Hematopoietic multipotent progenitor cell treated with erythropoietin and hydrocortisone succinate and interleukin-3 and kit ligand, for 15 days (in vitro differentiated cells): ENCODE results near the gene DCXR.

ENCODE experiments used
- DNase-seq: peaks from one replicate; pipeline ENCODE4 v3.0.0-alpha.2; 2015; ENCODE audit warnings: low spot score

The DCXR gene

DNA sequence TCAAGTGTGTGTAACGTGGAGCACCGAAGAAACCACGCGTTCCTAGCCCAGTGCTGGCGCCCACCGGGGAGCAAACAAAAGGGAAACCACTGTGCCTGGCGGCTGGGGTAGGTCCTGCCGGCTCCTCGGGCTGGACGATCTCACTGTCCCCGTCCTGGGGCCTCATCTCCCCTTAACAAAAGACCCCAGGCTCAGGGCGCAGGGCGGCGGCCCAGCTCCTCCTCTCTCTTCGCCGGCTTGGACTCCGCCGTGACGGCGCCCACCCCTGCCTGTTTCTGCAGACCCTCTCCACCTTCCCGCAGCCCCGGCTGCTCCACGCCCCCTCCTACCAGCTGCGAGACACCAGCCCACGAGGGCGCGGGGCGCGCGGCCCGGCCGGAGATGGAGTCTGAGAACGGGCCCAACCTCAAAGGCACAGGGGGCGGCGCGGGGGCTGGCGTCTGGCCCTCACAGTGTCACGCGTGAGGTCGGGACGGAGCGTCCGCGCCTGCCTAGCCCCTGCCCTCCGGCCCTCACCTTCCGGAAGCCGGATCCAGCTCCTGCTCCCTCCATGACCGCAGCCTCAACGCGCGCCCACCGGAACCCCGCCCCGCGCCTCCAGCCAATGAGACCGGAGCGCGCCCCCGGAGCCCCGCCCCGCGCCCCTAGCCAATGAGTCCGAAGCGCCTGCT is 15.1 kb downstream of the DCXR start, which contains the start of gene CENPX:
Gene CENPX (minus strand): TSS at position 569 of the 671 bp plus-strand sequence. CDS start 17 bp downstream, at position 552.
- no peak for DNase-seq

DNA sequence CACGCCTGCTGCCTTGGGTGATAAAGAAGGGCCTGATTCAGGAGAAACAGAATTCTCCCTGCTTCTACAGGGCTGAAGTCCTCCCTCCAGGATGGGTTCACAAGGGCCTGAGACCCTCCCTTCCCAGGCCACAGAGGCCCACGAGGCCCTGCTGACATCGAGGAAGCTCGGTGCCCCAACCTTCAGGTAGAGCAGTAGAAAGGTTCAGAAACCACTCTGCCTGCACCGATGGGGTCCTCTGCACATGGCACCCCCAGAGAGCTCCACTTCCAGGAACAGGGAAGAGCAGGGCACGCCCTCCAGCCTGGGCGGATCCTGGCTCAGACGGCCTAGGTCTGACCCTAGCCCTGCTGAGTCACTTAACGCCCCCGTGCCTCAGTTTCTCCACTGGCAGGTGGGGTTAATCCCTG is 15.6 kb downstream of the DCXR start:
- no peak for DNase-seq

DNA sequence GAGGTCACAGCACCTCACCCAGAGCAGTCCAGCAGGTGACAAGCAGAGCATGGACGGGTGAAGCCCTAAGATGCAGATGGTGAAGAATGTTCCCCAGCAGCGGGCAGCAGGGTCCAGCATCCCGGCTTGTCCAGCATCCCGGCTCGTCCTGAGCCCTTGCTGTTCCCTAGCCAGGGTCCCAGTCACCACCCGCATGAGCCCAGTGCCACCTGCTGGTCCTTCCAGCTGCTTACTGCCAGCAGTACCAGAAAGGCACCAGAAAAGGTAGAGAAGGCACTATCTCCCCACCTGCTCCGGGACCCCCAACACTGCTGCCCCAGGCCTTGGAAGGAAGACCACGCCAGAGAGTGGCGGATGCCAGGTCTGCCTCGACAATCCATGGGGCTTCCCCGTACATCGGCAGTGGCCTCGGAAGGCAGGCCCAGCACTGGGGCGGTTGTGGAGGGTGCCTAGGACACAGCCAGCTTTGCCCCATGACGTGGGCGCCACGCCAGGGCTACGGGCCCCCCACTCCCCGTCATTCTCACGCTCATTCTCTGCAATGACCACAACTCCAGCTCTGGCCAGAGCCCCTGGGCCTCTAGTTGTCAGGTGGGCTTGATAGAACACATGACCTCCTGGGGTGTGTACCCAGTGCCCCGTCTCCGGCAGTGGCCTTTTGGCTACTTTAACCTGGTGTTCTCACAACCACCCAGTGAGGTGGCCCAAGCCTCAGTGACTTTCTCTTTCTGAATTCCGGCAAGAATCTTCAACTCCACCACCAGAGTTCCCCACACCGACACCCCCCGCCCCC is 16.2 kb downstream of the DCXR start:
- DNase-seq: peak; percentile 59

DNA sequence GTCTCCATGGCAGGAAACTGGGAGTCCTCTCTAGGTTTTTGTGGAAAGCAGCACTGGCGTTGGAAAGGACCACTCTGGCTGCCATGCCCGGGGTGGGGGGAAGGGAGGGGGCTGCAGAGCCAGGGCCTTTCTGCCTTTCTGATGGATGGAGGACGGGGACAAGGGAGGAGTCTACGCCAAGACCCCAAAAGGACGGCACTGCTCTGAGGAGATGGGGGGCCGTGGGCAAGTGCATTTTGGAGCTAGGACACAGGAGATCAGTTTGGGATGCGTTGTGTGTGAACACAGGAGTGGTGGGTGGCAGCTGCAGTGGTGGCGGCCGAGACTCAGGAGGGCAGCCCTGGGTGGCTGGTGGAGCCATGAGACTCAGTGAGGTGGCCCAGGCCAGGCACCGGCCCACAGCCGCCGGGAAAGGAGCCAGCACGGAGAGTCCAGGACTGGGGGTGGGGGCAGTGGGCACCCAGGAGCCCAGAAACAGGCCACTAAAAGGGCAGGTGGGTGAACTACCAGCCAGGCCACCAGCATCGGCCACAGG is 16.9 kb downstream of the DCXR start:
- no peak for DNase-seq

DNA sequence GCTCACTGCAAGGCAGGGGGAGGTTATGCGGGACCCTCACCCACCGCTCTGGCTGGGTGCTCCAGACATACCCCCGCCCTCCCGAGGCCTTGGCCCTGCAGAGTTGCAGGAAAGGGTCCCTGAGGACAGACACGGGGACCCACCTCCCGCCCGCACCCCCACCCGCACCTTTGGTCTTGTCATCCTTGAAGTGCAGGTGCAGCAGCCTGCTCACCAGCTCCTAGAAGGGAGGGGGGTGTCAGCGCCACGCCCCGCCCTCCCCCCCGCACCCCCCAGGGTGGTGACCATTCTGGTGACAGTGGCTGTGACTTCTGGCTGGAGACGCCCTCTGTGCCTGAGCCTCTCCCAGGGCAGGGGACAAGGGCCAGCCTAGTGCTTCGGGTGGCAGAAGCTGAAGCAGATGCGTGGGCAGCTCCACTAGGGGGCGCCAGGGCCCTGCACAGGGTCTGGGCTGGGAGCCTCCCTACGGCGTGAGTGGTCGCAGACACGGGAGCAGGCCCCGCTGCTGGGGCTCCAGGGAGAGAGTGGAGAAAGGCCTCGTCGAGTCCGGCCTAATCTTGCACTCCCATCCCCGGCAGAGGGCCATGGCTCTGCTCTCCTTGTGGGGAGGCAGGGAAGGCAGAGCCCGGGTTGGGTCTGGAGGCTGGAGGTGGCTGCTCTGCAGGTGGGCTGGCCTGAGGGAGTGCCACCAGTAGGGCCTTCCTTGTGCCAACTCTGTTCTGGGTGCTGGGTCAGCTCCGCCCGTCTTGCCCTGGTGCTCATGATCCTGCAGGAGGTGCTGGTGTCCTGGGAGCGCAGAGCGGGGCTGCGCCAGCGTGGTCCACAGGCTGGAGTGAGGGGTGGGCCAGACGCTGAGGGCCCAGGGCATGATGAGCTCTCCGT is 17.6 kb downstream of the DCXR start:
- peak; percentile 63 for DNase-seq

DNA sequence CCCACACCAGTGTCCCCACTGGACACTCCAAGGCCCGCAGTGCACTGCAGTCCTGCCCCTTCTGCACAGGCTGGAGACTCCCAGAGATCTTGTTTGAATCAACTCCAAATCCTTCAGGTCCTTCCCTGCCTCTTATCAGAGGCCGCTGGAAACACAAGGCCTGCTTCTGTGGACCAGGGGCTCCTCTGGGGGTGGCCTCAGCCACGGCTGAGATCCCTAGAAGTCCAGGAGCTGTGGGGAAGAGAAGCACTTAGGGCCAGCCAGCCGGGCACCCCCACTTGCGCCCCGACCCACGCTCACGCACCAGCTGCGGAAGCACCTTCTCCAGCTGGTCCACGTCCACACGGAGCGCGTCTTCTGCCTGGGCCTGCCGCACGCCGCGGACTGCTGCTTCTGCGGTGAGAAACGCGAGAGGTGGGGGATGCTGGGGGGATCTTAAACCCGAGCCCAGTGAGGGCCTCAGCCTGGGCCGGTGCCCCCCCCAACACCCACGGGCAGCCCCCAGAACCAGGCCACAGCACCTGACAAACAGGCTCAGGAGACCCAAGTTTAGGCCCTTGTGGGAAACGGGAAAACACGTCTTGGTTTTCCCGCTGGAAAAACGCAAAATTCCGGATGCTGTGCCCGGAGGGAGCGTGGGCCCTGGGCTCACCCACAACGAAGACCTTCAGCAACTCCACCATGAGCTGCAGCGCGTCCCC is 18.4 kb downstream of the DCXR start:
- no peak for DNase-seq

DNA sequence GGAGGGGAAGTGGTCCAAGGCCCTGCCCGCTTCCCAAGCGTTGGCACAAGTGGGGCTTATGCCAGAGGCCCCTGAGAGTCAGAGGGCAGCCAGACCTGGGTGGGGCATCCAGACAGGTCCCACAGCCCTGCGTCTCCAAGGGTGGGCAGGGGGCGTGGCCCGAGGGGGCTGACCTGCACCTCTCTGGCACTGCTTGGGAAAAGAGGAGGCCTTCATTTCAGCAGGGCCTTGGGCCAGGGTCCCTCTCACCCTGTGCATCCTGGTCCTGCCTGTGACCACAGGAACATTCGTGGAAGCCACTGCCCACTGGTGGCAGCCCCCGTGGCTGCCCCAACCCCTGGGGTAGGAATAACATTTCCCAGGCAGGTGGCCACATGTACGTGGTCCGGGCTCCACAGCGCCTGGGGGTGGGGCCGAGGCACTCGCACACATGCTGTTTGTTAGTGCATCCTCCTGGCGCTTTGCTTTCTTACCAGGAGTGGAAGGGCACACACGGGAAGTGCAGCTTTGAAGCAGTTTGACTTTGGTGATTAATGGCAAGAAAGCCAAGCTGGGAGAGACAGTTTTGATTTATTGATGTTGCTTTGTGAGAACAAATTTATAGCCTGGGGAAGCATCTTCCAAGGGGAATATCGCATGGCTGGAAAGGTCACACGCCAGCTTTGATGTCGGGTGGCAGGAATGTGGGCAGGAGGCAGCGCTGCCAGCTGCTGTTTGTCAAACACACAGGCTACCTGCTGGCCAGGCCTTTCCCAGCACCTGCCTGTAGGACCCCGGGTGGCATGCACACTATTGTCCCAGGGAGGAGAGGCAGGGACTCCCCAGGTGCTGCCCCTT is 19.1 kb downstream of the DCXR start:
- DNase-seq: no peak

DNA sequence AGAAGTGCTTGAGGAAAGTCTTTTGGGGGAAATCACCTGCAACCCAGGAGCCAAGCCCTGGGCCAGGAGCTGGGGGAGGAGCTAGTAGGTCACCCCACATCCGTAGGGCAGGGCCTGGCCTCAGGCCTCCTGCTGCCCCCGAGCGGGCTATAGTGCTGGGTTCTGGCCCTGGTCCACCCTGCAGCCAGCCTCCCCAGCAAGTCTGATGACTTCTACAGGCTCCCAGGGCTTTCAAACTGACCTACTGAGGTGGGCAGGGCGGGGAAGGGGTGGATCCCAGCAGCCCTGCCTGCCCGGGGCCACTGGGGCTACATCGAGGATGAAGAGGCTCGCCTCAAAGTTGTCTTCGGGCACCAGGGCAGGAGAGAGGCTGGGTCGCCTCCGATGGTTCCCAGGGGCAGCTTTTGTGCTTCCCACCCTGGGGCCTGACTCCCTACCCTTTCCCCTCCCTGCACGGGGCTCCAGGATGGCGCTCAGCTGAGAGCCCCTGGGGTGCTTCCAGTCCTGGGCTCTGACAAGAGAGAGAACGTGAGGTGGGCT is 19.8 kb downstream of the DCXR start:
- DNase-seq: no peak

DNA sequence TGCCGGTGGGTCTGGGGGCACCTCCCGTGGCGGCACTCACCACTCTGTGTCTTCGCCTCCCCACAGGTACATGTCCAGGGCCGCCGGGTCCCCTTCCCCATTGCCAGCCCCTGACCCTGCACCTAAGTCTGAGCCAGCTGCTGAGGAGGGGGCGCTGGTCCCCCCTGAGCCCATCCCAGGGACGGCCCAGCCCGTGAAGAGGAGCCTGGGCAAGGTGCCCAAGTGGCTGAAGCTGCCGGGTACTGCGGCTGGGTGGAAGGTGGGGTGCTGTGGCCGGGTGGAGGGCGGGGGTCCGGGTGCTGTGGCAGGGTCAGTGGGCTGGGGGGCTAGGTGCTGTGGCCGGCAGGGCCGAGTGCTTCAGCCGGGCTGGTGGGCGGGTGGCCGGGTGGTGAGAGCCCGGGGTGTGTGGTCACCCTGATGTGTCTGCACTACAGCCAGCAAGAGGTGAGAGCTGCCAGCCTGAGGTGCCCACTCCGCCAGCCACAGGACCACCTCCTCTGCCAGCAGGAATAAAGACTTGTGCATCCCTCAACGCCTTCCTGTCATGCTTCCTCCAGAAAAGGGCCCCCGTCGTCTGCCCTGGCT is 20.5 kb downstream of the DCXR start:
- no peak for DNase-seq

DNA sequence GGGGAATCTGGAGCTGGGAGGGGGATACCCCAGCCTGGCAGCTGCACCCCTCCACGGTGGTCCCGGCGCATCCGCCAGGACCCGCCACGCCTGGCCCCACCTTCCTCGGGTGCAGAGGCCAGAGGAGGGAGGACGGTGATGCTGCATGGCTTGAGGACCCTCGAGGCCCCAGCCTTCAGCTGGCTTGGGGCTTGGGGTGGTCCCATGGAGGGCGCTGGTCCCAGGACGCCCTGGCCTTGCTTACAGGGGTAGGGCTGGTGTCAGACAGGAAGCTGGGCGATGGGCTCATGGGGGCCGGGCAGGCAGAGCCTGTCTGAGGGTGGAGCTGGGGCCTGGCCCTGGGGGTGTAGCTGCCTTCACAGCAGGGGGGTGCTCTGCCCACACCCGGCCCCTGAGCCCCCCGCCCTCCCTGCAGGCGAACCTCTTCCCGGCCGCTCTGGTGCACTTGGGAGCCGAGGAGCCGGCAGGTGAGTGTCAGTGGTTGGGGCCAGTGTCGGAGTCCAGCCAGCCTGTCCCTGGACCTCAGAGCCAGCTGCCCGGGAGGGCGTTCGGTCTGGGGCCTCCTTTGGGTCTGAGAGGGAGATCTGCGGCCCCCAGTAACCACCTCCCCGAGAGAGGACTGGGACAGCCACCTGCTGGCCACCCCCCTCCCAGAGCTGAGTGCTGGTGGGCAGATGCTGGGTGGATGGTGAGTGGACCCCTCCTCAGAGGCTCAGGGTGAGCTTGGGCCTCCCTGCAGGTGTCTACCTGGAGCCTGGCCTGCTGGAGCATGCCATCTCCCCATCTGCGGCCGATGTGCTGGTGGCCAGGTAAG is 21.2 kb downstream of the DCXR start:
- no peak for DNase-seq

DNA sequence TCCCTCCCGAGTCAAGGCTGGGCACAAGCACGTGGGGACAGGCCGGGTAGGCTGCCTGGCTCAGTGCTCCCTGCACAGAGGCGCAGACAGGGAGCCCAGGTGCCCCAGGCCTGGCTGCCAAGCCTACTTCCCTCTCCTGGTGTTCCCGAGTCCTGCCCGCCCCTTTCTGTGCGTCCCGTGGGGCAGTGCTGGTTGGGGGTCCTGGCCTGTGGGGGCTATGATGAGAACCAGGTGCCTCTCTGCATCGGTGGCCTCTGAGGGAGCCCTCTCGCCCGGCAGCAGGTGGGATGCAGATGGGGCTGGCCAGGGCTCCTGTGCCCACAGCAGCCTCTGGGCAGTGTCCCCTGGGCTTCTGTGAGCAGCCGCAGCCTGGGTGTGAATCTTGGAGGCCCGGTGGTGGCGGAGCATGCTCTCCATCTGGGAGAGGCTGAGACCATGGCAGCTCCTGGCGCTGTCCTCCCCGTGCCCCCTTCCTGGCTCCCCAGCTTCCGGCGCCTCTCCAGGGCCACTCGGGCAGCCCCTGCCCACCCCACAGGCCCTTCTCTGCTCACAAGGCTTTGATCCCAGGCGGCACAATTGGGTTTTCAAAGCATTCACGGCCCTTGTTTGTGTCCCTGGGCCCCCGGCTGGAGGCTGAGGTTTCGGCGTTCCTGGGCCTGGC is 22.1 kb downstream of the DCXR start:
- no peak for DNase-seq

DNA sequence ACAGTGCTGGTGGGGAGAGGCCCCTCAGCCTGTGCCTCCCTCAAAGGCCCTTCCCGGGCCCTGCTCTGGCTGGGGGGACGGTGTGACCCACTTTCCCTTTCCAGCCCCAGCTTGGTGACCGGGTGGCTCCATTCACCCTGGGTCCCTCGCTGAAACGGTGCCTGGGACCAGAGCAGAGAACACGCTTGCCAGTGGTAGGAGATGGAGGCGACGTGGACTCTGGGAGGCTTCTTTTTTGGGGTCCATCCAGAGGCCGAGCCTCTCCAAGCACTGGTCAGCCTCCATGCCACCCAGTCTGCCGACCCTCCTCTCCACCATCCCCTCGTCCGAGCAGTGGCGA is 22.6 kb downstream of the DCXR start:
- no peak for DNase-seq

DNA sequence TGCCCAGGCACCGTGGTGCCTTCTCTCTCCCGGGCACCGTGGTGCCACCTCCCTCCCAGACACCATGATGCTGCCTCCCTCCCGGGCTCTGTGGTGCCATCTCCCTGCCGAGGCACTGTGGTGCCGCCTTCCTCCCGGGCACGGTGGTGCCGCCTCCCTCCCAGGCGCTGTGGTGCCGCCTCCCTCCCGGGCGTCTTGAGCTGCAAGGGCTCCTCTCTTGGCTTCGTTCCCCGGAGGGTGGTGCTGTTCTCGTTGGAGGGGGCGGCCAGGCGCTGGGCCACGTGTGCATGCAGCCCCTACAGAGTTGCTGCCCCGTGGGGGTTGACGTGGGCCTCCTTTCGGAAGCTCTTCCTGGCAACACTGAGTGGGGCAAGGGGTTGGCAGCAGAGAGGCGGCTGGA is 23.1 kb downstream of the DCXR start:
- DNase-seq: no peak

DNA sequence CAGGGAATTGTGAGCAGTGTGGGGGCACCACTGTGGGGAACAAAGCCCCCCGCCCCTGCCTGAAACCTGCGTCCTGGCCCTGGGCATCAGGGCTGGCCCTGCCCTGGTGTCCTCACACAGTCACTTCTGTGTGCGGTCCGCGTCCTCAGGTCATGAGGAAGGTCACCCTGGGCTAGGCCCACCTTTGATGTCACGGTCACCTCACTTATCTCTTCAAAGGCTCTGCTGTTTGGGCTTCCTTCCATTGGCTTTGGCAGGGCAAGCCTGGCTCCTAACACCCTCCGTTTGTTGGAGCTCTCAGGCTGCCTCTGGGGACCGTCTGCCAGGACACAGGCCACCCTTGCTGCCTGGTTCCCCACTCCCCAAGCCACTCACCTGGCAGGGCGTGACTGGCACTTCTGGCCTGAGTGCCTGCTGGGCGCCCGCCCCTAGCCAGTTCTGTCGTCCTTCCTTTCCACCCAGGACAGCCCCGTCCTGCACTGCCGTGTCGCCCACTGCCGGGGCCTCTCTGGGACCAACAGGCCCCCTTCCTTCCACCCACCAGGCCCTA is 23.6 kb downstream of the DCXR start:
- no peak for DNase-seq

DNA sequence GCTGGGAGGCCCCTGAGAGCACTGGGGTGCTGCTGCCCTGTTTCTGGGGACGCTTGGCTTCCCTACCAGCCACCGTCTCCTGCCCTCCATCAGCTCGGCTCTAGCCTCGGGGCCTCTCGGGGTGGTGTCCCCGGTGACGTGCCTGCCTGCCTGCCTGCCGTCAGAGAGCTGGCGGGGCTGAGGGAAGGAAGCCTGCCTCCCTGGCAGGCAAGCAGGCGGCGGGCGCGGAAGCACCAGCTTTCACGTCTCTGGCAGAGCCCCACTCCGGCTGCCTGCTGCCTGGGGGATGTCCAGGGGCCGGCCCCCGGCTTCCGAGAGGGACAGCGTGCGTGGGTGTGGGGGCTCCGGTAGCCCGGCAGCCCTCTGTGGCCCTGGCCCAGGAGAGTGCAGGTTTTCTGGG is 24.2 kb downstream of the DCXR start:
- no peak for DNase-seq

DNA sequence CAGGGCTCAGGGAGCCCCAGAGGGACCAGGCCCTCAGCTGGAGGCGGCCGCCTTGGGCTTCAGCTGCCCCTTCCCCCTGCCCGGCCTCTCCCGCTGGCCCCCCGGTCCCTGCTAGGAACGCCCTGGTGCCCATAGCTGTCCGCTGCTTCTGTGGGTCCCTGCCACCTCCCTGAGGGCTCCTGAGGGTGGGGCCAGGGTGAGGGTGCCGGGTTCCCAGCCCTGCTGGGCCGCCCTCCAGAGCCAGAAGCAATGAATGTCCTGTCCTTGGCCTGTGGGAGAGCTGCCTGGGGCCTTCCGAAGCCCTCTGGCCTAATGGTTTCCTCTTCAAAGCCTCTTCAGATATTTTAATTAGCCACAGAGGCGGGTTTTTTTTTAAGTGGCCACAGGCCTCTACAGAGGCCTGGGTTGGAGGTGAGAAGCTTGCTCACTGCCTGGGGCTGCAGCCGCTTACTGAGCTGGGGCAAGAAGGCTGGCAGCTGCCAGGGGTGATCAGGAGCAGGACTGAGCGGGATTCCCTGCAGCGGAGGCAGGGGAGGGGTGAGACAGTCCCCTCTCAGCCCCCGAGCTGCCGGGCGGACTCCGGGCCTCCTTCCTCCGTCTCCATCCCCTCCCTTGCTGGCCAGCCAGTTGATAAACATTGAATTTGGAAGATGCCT is 24.7 kb downstream of the DCXR start:
- no peak for DNase-seq

DNA sequence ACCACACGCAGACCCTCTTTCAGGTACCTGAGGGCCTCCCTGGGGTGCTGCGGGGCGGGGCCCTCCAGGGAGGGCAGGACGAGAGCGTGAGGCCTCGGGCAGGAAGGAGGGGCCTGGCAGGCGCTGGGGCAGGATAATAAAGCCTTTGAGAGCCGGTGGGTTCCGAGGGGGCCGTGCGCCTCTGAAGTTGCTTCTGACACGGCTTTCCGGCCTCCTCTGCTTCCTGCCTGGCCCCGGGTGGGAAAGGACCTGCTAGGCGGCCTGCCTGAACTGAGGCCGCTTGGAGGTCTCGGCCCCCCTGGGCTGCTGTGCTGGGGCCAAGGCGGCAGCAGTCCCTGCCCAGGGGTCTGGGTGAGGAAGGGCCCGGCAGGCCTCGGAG is 25.2 kb downstream of the DCXR start:
- DNase-seq: no peak

DNA sequence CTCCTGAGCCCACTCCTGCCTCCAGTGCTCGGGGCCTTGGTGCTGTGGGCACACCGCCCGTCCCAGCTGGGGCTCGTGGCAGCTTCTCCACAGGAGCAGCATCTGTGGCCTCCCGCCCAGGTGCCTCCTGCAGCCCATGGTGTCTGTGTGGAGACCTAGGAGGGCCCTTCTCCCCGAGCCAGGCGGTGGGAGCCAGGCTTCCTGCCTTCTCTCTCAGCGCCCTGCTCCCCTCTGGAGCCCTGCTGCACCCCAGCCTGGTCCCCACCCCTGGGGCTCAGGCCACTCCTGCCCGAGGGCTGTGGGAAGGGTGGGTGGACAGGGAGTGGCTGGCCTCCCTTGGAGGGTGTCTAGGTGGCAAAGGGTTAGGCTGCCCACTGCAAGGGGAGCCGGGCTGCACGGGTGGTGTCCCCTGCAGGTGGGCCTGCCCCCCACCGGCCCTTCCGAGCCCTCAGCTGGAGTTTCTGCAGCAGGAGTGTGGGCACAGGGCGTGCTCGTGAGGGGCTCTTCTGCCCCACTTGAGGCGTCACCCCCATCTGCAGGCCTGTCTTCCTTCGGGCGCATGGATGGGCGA is 25.8 kb downstream of the DCXR start:
- no peak for DNase-seq
